Colonic mucosa (tissue), 4 donors: ENCODE measurements around the gene DCLK3. TPM values are rescaled to one million over a fixed set of nuclear protein-coding genes. Genes with fewer than 3 reads are reported as not detected.

Experiments used
- DNase-seq: peaks from one replicate; pipeline ENCODE4 v3.0.0-alpha.2; 2020
- H3K27ac ChIP-seq: fragments of 200-600 bp; one replicate; pipeline ENCODE4 v1.8.0; 2021
- H3K27me3 ChIP-seq: fragments of 200-600 bp; one replicate; pipeline ENCODE4 v1.8.0; 2021
- H3K36me3 ChIP-seq: fragments of 200-600 bp; one replicate; pipeline ENCODE4 v1.8.0; 2021
- H3K4me1 ChIP-seq: fragments of 200-600 bp; one replicate; pipeline ENCODE4 v1.8.0; 2021; ENCODE audit warnings: mild to moderate bottlenecking
- H3K4me3 ChIP-seq: fragments of 200-600 bp; one replicate; pipeline ENCODE4 v1.8.0; 2021
- H3K9ac ChIP-seq, 2 donors: one replicate each; pipeline ENCODE4 v1.7.0; 2013; ENCODE audit warnings: control low read depth in 2 of 2, low read depth in 2 of 2, low read length in 2 of 2
- H3K9me3 ChIP-seq: fragments of 200-600 bp; one replicate; pipeline ENCODE4 v1.8.0; 2021
- intact Hi-C: fragments of 100-400 bp; cut with DNase I; formaldehyde crosslinking; loops from one replicate; pipeline ENCODE4 v1.14.1; 2022
- total RNA-seq, 2 donors: library from RNA; stranded (reverse); fragmentation: NEBNext Ultra II Directional in 1 of 2; extraction: Animal tissue kit (Norgen Biotek cat#: 25700) in 1 of 2; gene quantifications; one replicate each; pipeline ENCODE4 v1.2.1, GENCODE V29; 2021
- TF ChIP-seq, protein P1 (sequence below): fragments of 200-600 bp; IDR thresholded peaks from one replicate; pipeline ENCODE4 v1.8.0; 2022; ENCODE audit warnings: antibody characterized with exemption, mild to moderate bottlenecking
- donor health status: healthy.
- donor health status: DM: no; HTN: no; CAD: no.
- donor health status: DM: no; HTN: no; CAD: no.

DCLK3 gene
- total RNA-seq, 2 donors from 2014 or later, result 0.11 TPM; not detected in 1

GRCh38 chr3:36701249-36701572 lies 63.1 kb downstream of the DCLK3 start:
- TF ChIP-seq, protein P1, sequence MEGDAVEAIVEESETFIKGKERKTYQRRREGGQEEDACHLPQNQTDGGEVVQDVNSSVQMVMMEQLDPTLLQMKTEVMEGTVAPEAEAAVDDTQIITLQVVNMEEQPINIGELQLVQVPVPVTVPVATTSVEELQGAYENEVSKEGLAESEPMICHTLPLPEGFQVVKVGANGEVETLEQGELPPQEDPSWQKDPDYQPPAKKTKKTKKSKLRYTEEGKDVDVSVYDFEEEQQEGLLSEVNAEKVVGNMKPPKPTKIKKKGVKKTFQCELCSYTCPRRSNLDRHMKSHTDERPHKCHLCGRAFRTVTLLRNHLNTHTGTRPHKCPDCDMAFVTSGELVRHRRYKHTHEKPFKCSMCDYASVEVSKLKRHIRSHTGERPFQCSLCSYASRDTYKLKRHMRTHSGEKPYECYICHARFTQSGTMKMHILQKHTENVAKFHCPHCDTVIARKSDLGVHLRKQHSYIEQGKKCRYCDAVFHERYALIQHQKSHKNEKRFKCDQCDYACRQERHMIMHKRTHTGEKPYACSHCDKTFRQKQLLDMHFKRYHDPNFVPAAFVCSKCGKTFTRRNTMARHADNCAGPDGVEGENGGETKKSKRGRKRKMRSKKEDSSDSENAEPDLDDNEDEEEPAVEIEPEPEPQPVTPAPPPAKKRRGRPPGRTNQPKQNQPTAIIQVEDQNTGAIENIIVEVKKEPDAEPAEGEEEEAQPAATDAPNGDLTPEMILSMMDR, result no peak
- Histone ChIP-seq H3K27me3 (no peaks in the 10 kb centered on the region), H3K9me3 (no peaks in the 10 kb centered on the region), H3K4me1 (no peaks in the 10 kb centered on the region), H3K27ac (no peak overlapping the region), H3K36me3 (no peaks in the 10 kb centered on the region), H3K4me3 (no peak overlapping the region), H3K9ac (no peak overlapping the region)
- intact Hi-C loops, result loop anchor here (5.0 kb wide), 1 partner anchor 734 kb away; no protein-coding TSS in a partner anchor
- DNase-seq, result no peak

- peak; percentile 23 for DNase-seq
Measured at GRCh38 chr3:36700537-36701248, 63.7 kb downstream of the DCLK3 start.

GRCh38 chr3:36698314-36698713 lies 66.0 kb downstream of the DCLK3 start:
- Histone ChIP-seq H3K9me3 (no peaks in the 10 kb centered on the region), H3K27ac (no peak overlapping the region), H3K4me1 (no peaks in the 10 kb centered on the region), H3K36me3 (no peaks in the 10 kb centered on the region), H3K27me3 (no peaks in the 10 kb centered on the region), H3K4me3 (no peak overlapping the region), H3K9ac (no peak overlapping the region)
- intact Hi-C loops, result no loop called here
- DNase-seq, result no peak
- TF ChIP-seq, protein P1, result no peak

More at GRCh38 chr3:36700537-36701248, 63.7 kb downstream of the DCLK3 start:
- Histone ChIP-seq H3K27me3 (no peaks in the 10 kb centered on the region), H3K36me3 (no peaks in the 10 kb centered on the region), H3K9me3 (no peaks in the 10 kb centered on the region), H3K27ac (no peak overlapping the region), H3K4me3 (no peak overlapping the region), H3K9ac (no peak overlapping the region), H3K4me1 (no peaks in the 10 kb centered on the region)
- intact Hi-C loops, result loop anchor here (5.0 kb wide), 1 partner anchor 733 kb away; no protein-coding TSS in a partner anchor
- TF ChIP-seq, protein P1, result peak; percentile 27

GRCh38 chr3:36697229-36698001 lies 66.9 kb downstream of the DCLK3 start:
- intact Hi-C loops, result no loop called here
- no peaks in the 10 kb centered on the region for H3K9me3 ChIP-seq
- H3K9ac ChIP-seq, result no peak overlapping the region
- TF ChIP-seq, protein P1, result no peak
- no peaks in the 10 kb centered on the region for H3K36me3 ChIP-seq
- no peaks in the 10 kb centered on the region for H3K4me1 ChIP-seq
- DNase-seq, result no peak
- no peak overlapping the region for H3K4me3 ChIP-seq
- no peak overlapping the region for H3K27ac ChIP-seq
- H3K27me3 ChIP-seq, result no peaks in the 10 kb centered on the region

DNA sequence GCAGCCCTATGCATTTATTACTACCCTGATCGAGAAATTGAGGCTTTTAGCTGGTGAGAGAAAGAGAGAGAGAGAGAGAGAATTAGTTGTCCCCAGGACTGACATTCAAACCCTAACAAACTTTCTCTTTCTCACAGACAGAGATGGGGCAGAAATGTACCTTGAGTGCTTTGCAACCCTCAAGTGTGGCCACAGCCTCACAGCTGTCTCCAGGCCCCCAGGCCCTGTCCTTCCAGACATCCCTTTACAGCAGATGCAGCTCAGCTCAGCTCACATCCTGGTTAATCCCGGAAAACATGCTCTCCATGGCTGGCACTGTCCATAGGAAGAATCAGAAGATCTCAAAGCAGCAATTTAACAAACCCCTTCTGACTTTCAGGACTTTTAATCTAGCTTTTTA lies 67.6 kb downstream of the DCLK3 start:
- H3K4me1 ChIP-seq, result no peaks in the 10 kb centered on the region
- no peak overlapping the region for H3K4me3 ChIP-seq
- intact Hi-C loops, result no loop called here
- no peak for DNase-seq
- H3K36me3 ChIP-seq, result no peaks in the 10 kb centered on the region
- H3K9ac ChIP-seq, result no peak overlapping the region
- H3K9me3 ChIP-seq, result no peaks in the 10 kb centered on the region
- no peaks in the 10 kb centered on the region for H3K27me3 ChIP-seq
- TF ChIP-seq, protein P1, result no peak
- H3K27ac ChIP-seq, result no peak overlapping the region
